ENCODE measurements around the gene WBP11. TPM values are rescaled to one million over a fixed set of nuclear protein-coding genes. Genes with fewer than 3 reads are reported as not detected.

Gene WBP11
- total and polyA plus RNA-seq, 2 of the 13 experiments (the other 11 are each of a cell fraction or from before 2014, with no cell fraction given), result 7.6 to 31.0 TPM

DNA sequence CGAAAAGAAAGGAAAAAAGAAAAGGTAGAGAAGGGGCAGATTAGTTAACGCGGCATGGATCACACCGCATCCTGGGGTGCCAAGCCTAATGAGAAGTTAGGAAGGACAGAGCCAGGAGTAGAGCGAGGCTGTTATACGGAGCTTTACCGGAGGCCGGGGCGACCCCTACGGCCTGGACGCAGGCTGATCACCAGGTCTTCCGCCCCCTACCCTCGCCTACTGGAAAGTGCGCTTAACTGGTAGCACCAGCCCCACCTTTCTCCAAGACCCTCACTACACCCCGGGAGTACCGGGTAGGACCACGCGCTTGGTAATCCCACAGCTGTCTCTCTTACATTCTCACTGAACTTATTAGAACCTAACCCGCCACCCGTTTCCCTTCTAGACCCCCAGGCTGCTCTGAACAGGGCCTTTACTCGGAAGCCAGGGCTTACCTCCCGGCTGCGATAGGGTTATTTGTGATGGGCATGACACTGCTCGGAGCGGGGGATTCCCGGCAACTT lies 33.8 kb downstream of the WBP11 start (continued):
- TF ChIP-seq ZNF589 (CRISPR knock-in tag; conservative IDR thresholded peaks at IDR 0.05) (no peak), BRCA1 (CRISPR knock-in tag; IDR thresholded peaks at IDR 0.05) (no peak), ZNF562 (CRISPR knock-in tag; IDR thresholded peaks at IDR 0.05; ENCODE audit: borderline replicate concordance) (no peak), PAF1 (CRISPR knock-in tag; IDR thresholded peaks at IDR 0.05) (peak; percentile 11; the same call in 1 of the 2 replicates), SUZ12 (IDR thresholded peaks at IDR 0.05; ENCODE audit: low read depth, low read length) (no peak), ATF6 (CRISPR knock-in tag; conservative IDR thresholded peaks at IDR 0.05) (0 out of 2 replicates have a peak, but pooled peaks have one; percentile 12), TMF1 (CRISPR knock-in tag; IDR thresholded peaks at IDR 0.05; ENCODE audit: low read depth) (0 out of 2 replicates have a peak, but pooled peaks have one; percentile 51), ZFP82 (CRISPR knock-in tag; IDR thresholded peaks at IDR 0.05; ENCODE audit: borderline replicate concordance) (no peak), NCOA1 (CRISPR knock-in tag; IDR thresholded peaks at IDR 0.05) (no peak), PRDM4 (CRISPR knock-in tag; IDR thresholded peaks at IDR 0.05; ENCODE audit: borderline replicate concordance) (no peak), ZBTB2 (CRISPR knock-in tag; IDR thresholded peaks at IDR 0.05; ENCODE audit: low read depth) (no peak), ZNF350 (CRISPR knock-in tag; IDR thresholded peaks at IDR 0.05; ENCODE audit: borderline replicate concordance, low read depth) (no peak), MIER3 (CRISPR knock-in tag; IDR thresholded peaks at IDR 0.05; ENCODE audit: borderline replicate concordance) (no peak)
- TF ChIP-seq, protein P1, sequence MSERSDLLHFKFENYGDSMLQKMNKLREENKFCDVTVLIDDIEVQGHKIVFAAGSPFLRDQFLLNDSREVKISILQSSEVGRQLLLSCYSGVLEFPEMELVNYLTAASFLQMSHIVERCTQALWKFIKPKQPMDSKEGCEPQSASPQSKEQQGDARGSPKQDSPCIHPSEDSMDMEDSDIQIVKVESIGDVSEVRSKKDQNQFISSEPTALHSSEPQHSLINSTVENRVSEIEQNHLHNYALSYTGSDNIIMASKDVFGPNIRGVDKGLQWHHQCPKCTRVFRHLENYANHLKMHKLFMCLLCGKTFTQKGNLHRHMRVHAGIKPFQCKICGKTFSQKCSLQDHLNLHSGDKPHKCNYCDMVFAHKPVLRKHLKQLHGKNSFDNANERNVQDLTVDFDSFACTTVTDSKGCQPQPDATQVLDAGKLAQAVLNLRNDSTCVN (CRISPR knock-in tag; IDR thresholded peaks at IDR 0.05; ENCODE audit: borderline replicate concordance), result no peak
- TF ChIP-seq, protein P2, sequence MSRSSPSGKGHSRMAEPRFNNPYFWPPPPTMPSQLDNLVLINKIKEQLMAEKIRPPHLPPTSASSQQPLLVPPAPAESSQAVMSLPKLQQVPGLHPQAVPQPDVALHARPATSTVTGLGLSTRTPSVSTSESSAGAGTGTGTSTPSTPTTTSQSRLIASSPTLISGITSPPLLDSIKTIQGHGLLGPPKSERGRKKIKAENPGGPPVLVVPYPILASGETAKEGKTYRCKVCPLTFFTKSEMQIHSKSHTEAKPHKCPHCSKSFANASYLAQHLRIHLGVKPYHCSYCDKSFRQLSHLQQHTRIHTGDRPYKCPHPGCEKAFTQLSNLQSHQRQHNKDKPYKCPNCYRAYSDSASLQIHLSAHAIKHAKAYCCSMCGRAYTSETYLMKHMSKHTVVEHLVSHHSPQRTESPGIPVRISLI (CRISPR knock-in tag; IDR thresholded peaks at IDR 0.05; ENCODE audit: borderline replicate concordance), result no peak
